GM21529 (cell line): ENCODE measurements around the gene WIPI1.

Source experiments
- ATAC-seq: cut with Tn5 transposase; IDR thresholded peaks from one replicate; pipeline ENCODE4 v1.9.1; 2021; ENCODE audit not compliant: unreplicated experiment

Gene WIPI1

GRCh38 chr17:68440526-68440925 is 16.8 kb downstream of the WIPI1 start:
- ATAC-seq: no peak

GRCh38 chr17:68439656-68440290 is 17.5 kb downstream of the WIPI1 start:
- no peak for ATAC-seq

GRCh38 chr17:68437979-68438822 is 19.1 kb downstream of the WIPI1 start:
- ATAC-seq: peak; percentile 64

GRCh38 chr17:68435876-68436842 is 21.1 kb downstream of the WIPI1 start:
- peak; percentile 53 for ATAC-seq

- no peak for ATAC-seq
These were observed 21.9 kb downstream of the WIPI1 start for GRCh38 chr17:68435361-68435760.

GRCh38 chr17:68433911-68434508 is 23.3 kb downstream of the WIPI1 start:
- no peak for ATAC-seq

- no peak for ATAC-seq
These were observed 24.1 kb downstream of the WIPI1 start for GRCh38 chr17:68433211-68433610.

GRCh38 chr17:68432086-68432864 is 25.0 kb downstream of the WIPI1 start:
- no peak for ATAC-seq

GRCh38 chr17:68431661-68432071 is 25.6 kb downstream of the WIPI1 start:
- ATAC-seq: no peak

GRCh38 chr17:68431045-68431608 is 26.2 kb downstream of the WIPI1 start:
- no peak for ATAC-seq

GRCh38 chr17:68429881-68430280 is 27.4 kb downstream of the WIPI1 start:
- no peak for ATAC-seq

GRCh38 chr17:68428498-68429172 is 28.7 kb downstream of the WIPI1 start:
- ATAC-seq: no peak

GRCh38 chr17:68427575-68427974 is 29.7 kb downstream of the WIPI1 start:
- no peak for ATAC-seq

GRCh38 chr17:68425979-68426378 is 31.3 kb downstream of the WIPI1 start:
- ATAC-seq: no peak

GRCh38 chr17:68424861-68425260 is 32.4 kb downstream of the WIPI1 start:
- no peak for ATAC-seq

- ATAC-seq: no peak
These were observed 33.1 kb downstream of the WIPI1 start for GRCh38 chr17:68424203-68424602.

GRCh38 chr17:68423251-68423650 is 34.0 kb downstream of the WIPI1 start:
- ATAC-seq: no peak

- ATAC-seq: no peak
These were observed 34.5 kb downstream of the WIPI1 start for GRCh38 chr17:68422821-68423220.

GRCh38 chr17:68421486-68421885 is 35.8 kb downstream of the WIPI1 start:
- no peak for ATAC-seq
